OCI-LY1 (cell line): Measurements from ENCODE around the gene HOXC6.

Experiments
- EZH2 ChIP-seq: fragments of 200-600 bp; sonication (generic), shearing (Covaris generic); IDR thresholded peaks from 2 replicates; pipeline ENCODE4 v1.8.0; 2017; ENCODE audit warnings: borderline replicate concordance, mixed run types, mild to moderate bottlenecking, antibody characterized with exemption, low read length, moderate library complexity, mixed read lengths
- TF ChIP-seq, protein P1 (sequence below): fragments of 200-600 bp; sonication (generic), shearing (Covaris generic); IDR thresholded peaks from 2 replicates; pipeline ENCODE4 v1.5.1; 2017; ENCODE audit warnings: mild to moderate bottlenecking, antibody characterized with exemption, low read length, moderate library complexity, mixed read lengths

DNA sequence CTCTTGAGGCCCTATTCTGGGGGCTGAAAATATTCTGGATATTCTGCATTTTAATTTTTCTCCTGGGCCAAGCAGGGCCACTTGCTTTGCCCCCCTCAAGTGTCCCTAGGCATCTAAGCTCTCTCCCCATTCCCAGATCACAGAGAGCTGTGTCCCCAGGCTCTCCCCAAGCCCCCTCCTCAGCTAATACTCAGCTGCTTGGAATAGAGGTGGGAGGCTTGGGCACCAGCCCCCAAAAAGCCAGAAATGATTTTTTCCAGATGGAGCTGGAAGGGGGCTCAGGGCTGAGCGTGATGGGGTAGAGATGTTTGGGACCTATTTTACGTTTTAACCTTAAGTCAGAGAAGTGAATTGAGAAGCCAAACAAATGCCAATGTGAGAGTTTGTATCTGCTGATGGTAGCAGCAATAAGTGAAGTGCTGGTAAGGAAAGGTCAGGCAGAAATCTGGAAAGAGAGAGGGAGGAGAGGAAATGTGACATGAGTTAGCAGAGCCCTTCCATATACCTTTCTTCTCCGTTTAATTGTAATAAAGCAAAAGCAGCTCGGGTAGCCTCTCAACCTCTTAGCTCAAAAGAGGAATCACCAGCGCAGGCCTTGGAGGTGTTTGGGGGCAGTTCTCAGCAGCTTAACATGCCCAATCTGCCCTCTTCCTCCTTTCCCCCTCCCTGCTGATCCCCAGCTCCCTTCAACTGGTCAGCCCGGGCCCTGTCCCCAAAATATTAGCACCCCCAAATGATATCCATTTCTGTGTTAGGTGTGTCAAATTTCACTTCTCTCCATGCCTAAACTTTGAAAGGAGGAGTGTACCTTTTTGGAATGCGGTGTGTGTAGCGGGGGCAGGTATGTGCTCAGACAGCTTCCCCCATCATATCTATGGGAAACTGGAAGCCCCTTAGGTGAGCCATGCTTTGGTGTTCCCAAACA is 5.0 kb upstream of the HOXC6 start:
- no peak for TF ChIP-seq EZH2
- TF ChIP-seq, protein P1, sequence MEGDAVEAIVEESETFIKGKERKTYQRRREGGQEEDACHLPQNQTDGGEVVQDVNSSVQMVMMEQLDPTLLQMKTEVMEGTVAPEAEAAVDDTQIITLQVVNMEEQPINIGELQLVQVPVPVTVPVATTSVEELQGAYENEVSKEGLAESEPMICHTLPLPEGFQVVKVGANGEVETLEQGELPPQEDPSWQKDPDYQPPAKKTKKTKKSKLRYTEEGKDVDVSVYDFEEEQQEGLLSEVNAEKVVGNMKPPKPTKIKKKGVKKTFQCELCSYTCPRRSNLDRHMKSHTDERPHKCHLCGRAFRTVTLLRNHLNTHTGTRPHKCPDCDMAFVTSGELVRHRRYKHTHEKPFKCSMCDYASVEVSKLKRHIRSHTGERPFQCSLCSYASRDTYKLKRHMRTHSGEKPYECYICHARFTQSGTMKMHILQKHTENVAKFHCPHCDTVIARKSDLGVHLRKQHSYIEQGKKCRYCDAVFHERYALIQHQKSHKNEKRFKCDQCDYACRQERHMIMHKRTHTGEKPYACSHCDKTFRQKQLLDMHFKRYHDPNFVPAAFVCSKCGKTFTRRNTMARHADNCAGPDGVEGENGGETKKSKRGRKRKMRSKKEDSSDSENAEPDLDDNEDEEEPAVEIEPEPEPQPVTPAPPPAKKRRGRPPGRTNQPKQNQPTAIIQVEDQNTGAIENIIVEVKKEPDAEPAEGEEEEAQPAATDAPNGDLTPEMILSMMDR = no peak
